AG09319 (cell line): Measurements from ENCODE around the gene MSL3B.

Experiments used
- DNase-seq: peaks from one replicate; pipeline ENCODE4 v3.0.0-alpha.2; 2010; ENCODE audit warnings: low read depth; ENCODE audit errors: extremely low read depth
- TF ChIP-seq, protein P1 (sequence below): IDR thresholded peaks from 2 replicates; pipeline ENCODE4 v1.5.1; 2011; ENCODE audit warnings: low read depth, mild to moderate bottlenecking, inconsistent platforms, low read length, moderate library complexity

Gene MSL3B

GRCh38 chr2:233839447-233839820, 28.8 kb downstream of the MSL3B start:
- DNase-seq = no peak
- TF ChIP-seq, protein P1, sequence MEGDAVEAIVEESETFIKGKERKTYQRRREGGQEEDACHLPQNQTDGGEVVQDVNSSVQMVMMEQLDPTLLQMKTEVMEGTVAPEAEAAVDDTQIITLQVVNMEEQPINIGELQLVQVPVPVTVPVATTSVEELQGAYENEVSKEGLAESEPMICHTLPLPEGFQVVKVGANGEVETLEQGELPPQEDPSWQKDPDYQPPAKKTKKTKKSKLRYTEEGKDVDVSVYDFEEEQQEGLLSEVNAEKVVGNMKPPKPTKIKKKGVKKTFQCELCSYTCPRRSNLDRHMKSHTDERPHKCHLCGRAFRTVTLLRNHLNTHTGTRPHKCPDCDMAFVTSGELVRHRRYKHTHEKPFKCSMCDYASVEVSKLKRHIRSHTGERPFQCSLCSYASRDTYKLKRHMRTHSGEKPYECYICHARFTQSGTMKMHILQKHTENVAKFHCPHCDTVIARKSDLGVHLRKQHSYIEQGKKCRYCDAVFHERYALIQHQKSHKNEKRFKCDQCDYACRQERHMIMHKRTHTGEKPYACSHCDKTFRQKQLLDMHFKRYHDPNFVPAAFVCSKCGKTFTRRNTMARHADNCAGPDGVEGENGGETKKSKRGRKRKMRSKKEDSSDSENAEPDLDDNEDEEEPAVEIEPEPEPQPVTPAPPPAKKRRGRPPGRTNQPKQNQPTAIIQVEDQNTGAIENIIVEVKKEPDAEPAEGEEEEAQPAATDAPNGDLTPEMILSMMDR = no peak

GRCh38 chr2:233838726-233839446, 29.3 kb downstream of the MSL3B start:
- TF ChIP-seq, protein P1 = no peak
- no peak for DNase-seq

DNA sequence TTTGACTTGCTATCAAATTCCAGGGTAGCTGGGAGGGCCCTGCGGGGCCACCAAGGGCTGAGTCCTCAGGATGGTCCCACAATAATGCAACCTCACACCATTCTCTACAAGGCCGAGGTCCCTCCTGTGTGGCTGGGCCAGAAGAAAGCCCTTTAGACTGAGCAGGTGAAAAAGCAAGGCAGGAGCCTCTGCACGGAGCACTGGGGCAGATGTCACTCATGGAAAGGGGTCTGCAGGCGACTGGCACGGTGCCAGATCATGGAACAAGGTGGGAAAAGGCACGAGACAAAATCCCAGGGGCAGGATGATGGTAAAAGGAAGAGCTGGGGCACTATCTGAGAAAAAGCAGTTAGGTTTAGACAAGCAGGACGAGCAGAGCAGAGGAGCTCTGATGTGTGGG, 29.9 kb downstream of the MSL3B start:
- no peak for DNase-seq
- TF ChIP-seq, protein P1 = no peak

GRCh38 chr2:233837694-233838229, 30.4 kb downstream of the MSL3B start:
- TF ChIP-seq, protein P1 = no peak
- no peak for DNase-seq

GRCh38 chr2:233836359-233836758, 31.8 kb downstream of the MSL3B start:
- no peak for DNase-seq
- TF ChIP-seq, protein P1 = no peak

DNA sequence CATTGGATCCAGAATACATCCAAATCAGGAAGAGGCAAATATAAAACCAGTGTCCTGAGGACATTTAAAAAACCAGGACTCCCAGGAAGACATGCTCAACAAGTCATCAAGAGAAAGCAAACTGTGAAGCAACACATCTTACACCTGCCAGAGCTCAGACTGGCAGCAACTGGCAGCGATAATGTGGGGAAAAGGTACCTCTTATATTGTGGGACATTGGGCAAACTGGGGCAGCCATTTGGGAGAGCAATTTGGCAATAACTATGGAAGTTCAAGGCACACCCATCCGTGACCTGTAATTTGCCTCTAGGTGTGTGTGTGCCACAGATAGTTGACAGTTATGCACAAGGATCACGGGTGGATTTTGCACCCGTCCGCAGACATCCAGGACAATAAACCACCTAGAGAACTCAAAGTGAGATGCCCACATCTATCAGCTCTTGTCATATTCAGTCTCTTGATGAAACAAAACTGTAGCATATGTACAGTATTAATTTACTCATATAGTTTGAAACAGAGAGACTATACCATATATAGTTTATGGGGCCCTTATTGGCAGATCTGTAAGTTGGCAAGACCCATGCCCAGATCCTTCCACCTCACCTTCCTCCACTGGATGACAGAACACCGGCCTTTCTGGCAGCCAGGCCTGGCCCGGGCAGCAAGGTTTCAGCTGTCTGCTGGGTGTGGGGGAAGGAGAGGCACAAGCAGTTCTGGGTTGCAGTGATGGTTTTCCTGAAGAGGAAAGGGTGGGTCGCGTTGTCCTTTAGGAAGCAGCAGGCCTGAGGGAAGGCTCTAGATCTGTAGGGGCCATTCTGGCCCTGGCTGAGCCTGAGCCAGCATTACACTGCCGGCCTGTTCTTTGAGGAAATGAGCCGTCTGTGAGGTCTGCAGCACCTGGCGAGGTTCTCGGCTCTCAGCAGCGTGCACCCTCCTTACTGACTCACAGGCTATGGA, 32.7 kb downstream of the MSL3B start:
- DNase-seq = no peak
- TF ChIP-seq, protein P1 = no peak

- TF ChIP-seq, protein P1 = no peak
- DNase-seq = no peak
Observed at GRCh38 chr2:233833345-233833744, 34.8 kb downstream of the MSL3B start.
